ENCODE data around the gene TIMM9.

DNA sequence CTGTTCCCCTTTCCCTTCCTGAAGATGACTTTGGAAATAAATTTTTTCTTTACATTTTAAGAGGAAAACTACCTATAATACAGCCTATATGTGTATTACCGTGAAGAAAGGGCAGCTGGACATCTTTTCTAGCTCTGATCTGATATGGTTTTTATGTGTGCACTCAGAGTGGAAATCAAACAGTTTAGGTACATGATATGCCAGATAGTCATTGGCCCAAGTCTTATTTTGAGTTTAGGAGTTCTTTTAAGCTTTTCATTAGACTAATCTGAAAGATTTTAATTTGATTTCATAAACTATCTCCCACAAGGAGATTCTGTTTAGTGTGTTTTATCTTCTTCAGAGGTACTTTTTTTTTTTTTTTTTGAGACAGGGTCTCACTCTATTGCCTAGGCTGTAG is 49.0 kb upstream of the TIMM9 start:
- TF ChIP-seq, protein P1, sequence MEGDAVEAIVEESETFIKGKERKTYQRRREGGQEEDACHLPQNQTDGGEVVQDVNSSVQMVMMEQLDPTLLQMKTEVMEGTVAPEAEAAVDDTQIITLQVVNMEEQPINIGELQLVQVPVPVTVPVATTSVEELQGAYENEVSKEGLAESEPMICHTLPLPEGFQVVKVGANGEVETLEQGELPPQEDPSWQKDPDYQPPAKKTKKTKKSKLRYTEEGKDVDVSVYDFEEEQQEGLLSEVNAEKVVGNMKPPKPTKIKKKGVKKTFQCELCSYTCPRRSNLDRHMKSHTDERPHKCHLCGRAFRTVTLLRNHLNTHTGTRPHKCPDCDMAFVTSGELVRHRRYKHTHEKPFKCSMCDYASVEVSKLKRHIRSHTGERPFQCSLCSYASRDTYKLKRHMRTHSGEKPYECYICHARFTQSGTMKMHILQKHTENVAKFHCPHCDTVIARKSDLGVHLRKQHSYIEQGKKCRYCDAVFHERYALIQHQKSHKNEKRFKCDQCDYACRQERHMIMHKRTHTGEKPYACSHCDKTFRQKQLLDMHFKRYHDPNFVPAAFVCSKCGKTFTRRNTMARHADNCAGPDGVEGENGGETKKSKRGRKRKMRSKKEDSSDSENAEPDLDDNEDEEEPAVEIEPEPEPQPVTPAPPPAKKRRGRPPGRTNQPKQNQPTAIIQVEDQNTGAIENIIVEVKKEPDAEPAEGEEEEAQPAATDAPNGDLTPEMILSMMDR (IDR thresholded peaks at IDR 0.05): no peak
- no peak for TF ChIP-seq POLR2A (IDR thresholded peaks at IDR 0.05)

Measured in right lobe of liver (tissue), 4 donors.